Stimulated activated memory B cell treated with anti-CD40 and anti-IgM and Interleukin-4, amounts not matched to agents 10 μg/mL and 1 μg/mL and 100 μg/mL, for 72 hours (primary cell): ENCODE data around the gene DDAH1.

Experiments used
- ATAC-seq: fragments of 150-1000 bp; cut with Tn5 transposase; 2 replicates; pipeline ENCODE4 v1.10.0; 2021
- H3K27ac Mint-ChIP-seq: one replicate; pipeline ENCODE4 v1.8.0; 2022; ENCODE audit warnings: mild to moderate bottlenecking, mixed read lengths
- H3K27me3 Mint-ChIP-seq: one replicate; pipeline ENCODE4 v1.8.0; 2022; ENCODE audit warnings: mixed read lengths
- H3K36me3 Mint-ChIP-seq: one replicate; pipeline ENCODE4 v1.8.0; 2022; ENCODE audit warnings: mixed read lengths
- H3K4me1 Mint-ChIP-seq: one replicate; pipeline ENCODE4 v1.8.0; 2022; ENCODE audit warnings: mixed read lengths
- H3K4me3 Mint-ChIP-seq: one replicate; pipeline ENCODE4 v1.8.0; 2022; ENCODE audit warnings: mild to moderate bottlenecking, moderate library complexity, mixed read lengths
- H3K9me3 Mint-ChIP-seq: one replicate; pipeline ENCODE4 v1.8.0; 2022; ENCODE audit warnings: mixed read lengths

The DDAH1 gene

DNA sequence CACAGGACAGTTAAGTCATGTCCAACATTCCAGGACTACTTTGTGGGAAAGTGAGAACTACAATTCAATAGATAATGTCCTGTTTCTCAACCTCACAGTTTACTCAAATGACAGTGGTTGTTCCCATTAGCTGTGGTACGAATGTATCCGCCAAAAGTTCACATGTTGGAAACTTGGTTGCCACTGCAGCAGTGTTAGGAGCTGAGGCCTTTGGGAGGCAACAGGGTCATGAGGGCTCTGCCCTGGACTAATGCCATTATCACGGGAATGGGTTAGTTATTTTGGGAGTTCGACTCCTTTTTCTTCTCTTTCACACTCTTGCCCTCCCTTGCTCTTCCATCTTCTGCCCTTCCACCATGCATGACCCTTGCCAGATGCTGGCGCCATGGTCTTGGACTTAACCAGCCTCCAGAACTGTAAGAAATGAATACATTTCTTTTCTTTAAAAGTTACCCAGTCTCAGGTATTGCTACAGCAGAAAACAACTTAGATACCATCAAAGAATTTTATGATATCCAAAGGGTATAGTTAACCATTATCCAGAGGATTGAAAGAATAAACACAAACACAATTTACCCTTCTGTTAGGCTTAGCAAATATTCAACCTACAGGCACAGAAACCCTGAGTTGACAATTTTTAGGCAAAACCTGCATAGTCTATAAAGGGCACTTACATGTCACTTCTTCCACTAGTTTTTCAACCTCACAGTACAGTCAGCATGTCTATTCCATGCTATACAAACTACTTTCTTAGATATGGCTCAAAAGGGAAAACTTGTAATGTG is 196.0 kb downstream of the DDAH1 start:
- no peaks in the 10 kb centered on the region for H3K9me3 Mint-ChIP-seq
- H3K27me3 Mint-ChIP-seq = no peaks in the 10 kb centered on the region
- H3K27ac Mint-ChIP-seq = no peak overlapping the region
- H3K36me3 Mint-ChIP-seq = peaks cover 48% of the 10 kb centered on the region
- H3K4me3 Mint-ChIP-seq = no peak overlapping the region
- peaks cover 39% of the 10 kb centered on the region for H3K4me1 Mint-ChIP-seq
- no peak for ATAC-seq
